HG03175 (cell line): ENCODE measurements around the gene NDUFB10.

ENCODE experiments used
- ATAC-seq: cut with Tn5 transposase; IDR thresholded peaks from one replicate; pipeline ENCODE4 v1.9.1; 2021; ENCODE audit warnings: mild to moderate bottlenecking, moderate library complexity; ENCODE audit not compliant: unreplicated experiment

Gene NDUFB10

GRCh38 chr16:1982013-1982433 lies 22.7 kb downstream of the NDUFB10 start:
- ATAC-seq, result no peak

GRCh38 chr16:1982991-1983543 lies 23.7 kb downstream of the NDUFB10 start:
- ATAC-seq, result no peak

GRCh38 chr16:1983544-1984346 lies 24.4 kb downstream of the NDUFB10 start, which contains the start of gene GFER:
TSS of gene GFER (plus strand) at chr16:1984193. CDS start at chr16:1984219, 26 bp downstream.
- ATAC-seq, result peak; percentile 78

- ATAC-seq, result peak; percentile 4
These were observed 25.2 kb downstream of the NDUFB10 start for GRCh38 chr16:1984347-1985225.

- ATAC-seq, result no peak
These were observed 26.3 kb downstream of the NDUFB10 start for GRCh38 chr16:1985466-1986150.

- ATAC-seq, result no peak
These were observed 27.9 kb downstream of the NDUFB10 start for GRCh38 chr16:1987198-1987597.

GRCh38 chr16:1989209-1990100 lies 30.1 kb downstream of the NDUFB10 start, which contains the start of gene SYNGR3:
TSS of gene SYNGR3 (plus strand) at chr16:1989970. CDS start at chr16:1990103, 133 bp downstream.
- ATAC-seq, result no peak

GRCh38 chr16:1990101-1990350 lies 30.7 kb downstream of the NDUFB10 start:
- ATAC-seq, result no peak

GRCh38 chr16:1990351-1991134 lies 31.2 kb downstream of the NDUFB10 start:
- ATAC-seq, result no peak

GRCh38 chr16:1991135-1991551 lies 31.8 kb downstream of the NDUFB10 start:
- ATAC-seq, result peak; percentile 46

GRCh38 chr16:1991588-1991947 lies 32.2 kb downstream of the NDUFB10 start:
- ATAC-seq, result no peak

- peak; percentile 48 for ATAC-seq
These were observed 32.8 kb downstream of the NDUFB10 start for GRCh38 chr16:1991948-1992703.

- ATAC-seq, result no peak
These were observed 33.5 kb downstream of the NDUFB10 start for GRCh38 chr16:1992704-1993317.

GRCh38 chr16:1993731-1994131 lies 34.4 kb downstream of the NDUFB10 start:
- ATAC-seq, result no peak

GRCh38 chr16:1997494-1998359 lies 38.4 kb downstream of the NDUFB10 start:
- no peak for ATAC-seq

GRCh38 chr16:1998360-1998835 lies 39.1 kb downstream of the NDUFB10 start:
- no peak for ATAC-seq
